Hindlimb muscle (tissue), 1 donor: ENCODE measurements around the gene KCNQ2. TPM values are rescaled to one million over a fixed set of nuclear protein-coding genes. Genes with fewer than 3 reads are reported as not detected.

Experiments used
- DNase-seq: peaks from one replicate; pipeline ENCODE4 v3.0.0-alpha.2; 2013
- polyA plus RNA-seq: library from polyadenylated mRNA; unstranded; fragments of 120-200 nt; gene quantifications from one replicate; pipeline ENCODE4 v1.2.1, GENCODE V29; 2013; ENCODE audit not compliant: insufficient read length

KCNQ2 gene
- polyA plus RNA-seq, 1 donor: 1.8 TPM

DNA sequence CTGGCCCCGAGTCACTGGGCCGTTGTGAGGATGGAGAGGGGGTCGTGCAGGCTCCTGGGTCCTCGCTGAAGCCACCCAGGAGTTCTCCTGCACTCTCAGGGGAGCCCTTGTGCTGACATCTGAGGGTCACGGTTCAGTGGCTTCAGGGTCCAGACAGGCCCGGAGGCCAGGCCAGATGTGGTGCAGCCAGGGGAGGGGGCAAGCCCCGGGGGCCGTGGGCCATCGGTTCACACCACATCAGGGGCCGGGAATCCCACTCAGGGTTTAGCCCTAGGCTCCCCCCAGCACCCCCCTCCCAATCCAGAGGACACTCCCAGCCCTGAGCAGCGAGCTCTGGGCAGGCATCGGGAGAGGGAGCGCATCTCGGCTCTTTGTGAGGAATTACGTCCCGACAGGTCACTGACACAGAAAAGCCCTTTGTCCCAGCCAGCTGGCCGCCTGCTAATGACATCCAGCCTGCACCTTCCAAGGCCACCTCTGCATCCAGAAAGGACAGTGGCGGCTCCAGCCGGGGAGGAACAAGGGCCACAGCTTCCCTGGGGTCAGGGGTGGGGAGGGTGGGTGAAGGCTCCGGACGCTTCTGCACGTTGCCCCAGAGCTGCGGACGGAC lies 104.9 kb downstream of the KCNQ2 start:
- DNase-seq: no peak

DNA sequence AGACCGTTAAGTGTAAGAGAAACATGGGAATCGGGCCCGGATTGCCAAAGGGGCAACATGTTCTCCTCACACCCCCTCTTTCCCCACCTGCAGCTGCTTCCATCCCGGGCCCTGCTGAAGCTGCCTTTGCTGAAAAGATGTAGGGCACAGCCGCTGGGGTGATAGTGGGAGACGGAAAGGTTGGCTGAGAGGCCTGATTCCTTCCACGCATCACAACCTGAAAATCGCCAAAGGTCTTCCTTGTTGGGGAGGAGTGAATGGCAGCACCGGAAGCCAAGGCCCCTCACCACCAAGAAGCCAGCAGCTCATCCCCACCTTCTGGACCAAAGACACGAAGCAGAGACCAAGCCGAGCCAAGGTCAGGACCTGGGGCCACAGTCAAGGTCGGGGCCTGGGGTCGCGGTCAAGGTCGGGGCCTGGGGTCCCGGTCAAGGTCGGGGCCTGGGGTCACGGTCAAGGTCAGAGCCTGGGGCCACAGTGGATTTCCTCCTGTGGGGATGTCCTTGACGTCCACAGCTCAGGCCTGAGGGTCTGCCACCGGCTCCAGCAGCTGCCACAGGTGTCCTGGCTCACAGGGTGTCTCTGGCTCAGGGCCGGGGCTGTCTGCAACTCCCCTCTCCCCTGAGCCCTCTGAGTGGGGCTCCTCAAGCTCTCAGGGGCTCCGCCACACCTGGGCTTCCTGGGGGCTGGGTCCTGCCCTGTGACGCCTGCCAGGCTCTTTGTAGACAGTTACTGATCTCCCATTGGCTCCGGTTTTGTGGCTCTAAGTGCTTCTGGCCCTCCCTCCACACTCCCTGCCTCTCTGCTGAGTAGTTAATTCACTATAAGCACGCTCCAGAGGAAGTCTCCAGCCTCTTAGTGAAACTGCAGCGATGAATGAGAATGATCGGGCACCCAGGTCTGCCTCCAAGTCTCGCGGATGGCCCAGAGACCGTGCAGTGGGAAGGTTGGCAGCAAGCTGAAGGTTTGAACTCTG lies 105.8 kb downstream of the KCNQ2 start:
- DNase-seq: no peak

DNA sequence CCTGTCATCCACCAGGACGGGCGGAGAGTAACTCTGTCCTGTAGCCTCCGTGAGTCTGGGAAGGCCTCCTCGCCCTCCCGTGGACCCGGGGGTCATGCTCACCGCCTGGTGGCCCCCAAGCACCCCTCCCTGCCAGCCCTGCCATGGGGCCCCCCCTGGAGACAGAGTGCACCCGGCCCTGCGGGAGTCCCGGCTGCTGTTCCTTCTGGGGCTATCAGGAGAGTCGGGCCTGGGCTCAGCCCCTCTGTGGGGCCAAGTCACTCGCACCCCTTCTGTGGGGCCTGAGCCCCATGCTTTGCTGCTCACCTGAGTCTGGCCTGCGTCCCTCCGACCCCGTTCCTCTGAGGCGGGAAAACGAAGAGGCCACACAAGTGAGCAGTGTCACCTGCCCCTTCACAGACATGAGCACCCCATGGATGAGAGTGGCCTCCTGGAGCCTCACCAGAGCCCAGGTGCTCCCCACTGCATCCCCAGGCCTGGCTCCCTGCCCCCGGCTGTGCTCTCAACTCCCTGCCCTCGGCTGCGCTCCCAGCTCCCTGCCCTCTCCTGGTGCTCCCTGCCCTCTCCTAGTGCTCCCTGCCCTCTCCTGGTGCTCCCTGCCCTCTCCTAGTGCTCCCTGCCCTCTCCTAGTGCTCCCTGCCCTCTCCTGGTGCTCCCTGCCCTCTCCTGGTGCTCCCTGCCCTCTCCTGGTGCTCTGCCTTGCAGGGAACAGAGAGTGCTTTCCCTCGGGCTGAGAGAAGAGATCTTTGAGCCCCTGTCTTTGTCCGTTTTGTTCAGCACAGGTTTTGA lies 106.7 kb downstream of the KCNQ2 start:
- DNase-seq: no peak

GRCh38 chr20:63364801-63365585 lies 107.5 kb downstream of the KCNQ2 start:
- DNase-seq: no peak

DNA sequence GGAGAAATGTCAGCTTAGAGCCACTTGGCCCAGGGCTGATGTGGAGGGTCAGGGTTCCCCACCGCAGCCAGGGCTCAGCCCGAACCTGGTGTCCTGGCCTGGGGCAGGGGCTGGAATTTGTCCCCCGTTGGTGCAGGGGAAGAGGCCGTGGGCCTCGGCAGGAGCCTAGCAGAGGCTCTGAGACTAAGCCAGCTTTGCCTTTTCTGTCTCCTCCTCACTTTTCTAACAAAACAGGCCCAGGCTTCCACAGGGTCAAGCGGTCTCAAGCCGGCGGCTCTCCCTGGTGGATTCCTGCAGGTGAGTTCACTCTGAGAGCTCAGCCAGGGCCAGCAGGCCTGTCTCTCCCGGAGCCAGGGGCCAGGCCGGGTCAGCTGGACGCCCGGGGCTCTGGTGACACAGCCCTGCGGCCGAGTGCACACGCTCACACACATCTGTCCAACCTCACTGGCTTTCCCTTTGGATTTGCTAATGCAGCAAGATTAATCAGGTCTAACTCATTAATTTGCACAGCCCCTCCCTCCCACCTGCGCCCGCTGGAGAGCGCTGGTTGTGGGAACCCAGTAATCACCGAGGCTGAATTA lies 108.4 kb downstream of the KCNQ2 start:
- DNase-seq: no peak

GRCh38 chr20:63363013-63363957 lies 109.2 kb downstream of the KCNQ2 start:
- no peak for DNase-seq

DNA sequence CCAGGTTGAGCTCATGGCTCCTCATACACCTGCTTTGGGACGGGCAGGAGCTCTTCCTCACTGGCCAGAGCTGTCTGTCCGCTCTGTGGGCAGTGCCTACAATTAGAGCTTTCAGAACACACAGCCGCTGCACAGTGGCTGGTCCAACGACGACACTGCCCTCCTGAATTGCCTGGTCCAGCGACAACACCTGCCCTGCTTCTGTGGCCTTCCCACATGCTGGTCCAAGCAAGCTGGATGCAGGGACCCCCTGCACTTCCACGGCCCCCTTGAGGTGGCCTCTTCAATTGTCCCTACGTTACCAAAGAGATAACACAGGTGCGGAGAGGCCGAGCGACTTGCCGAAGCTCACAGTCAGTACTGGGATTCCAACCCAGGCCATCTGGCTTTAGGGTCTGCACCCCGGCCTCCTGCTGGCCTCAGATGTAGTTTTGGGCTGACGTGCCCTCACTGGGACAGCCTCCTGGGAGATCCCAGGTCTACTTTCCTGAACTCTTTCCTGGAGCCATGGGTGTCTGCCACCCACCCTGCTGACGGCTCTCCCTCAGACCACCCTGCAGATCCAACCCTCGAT lies 109.9 kb downstream of the KCNQ2 start:
- no peak for DNase-seq

GRCh38 chr20:63361519-63362435 lies 110.7 kb downstream of the KCNQ2 start:
- DNase-seq: no peak

DNA sequence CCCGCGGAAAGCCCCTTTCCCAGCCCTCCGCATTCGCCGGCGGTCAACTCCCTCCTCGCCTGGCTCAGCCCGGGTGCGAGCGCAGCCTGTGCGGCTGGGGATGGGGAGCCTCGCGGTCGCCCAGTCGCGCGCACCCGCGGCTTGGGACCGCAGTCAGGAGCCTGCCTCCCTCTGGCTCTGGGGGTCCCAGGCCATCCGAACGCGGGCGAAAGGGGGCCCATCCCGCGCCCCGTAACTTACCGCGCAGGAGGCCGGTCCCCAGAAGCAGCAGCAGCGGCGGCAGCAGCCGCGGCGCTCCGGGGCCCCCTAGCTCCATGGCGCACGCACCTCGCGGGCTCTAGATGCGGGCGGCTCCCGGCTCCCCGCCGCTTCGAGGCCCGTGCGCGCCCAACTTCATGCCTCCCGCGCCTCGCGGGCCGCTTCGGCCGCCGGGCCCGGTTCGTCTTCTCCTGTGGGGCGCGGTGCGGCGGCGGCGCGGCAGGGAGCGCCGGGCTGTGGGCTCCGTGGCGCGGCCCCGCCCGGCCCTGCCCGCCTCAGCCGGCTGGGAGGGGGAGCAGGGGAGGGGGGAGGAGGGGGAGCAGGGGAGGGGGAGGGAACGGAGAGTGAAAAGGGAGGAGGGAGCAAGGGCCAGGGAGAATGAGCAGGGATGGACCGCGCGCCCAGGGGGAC lies 111.5 kb downstream of the KCNQ2 start, which contains the start of gene CHRNA4:
TSS of gene CHRNA4 (minus strand) at position 500 of the 669 bp plus-strand sequence. CDS start at position 316, 184 bp downstream.
- DNase-seq: no peak

- no peak for DNase-seq
These were observed 112.3 kb downstream of the KCNQ2 start for GRCh38 chr20:63359937-63360849.

GRCh38 chr20:63359164-63359934 lies 113.1 kb downstream of the KCNQ2 start:
- no peak for DNase-seq

DNA sequence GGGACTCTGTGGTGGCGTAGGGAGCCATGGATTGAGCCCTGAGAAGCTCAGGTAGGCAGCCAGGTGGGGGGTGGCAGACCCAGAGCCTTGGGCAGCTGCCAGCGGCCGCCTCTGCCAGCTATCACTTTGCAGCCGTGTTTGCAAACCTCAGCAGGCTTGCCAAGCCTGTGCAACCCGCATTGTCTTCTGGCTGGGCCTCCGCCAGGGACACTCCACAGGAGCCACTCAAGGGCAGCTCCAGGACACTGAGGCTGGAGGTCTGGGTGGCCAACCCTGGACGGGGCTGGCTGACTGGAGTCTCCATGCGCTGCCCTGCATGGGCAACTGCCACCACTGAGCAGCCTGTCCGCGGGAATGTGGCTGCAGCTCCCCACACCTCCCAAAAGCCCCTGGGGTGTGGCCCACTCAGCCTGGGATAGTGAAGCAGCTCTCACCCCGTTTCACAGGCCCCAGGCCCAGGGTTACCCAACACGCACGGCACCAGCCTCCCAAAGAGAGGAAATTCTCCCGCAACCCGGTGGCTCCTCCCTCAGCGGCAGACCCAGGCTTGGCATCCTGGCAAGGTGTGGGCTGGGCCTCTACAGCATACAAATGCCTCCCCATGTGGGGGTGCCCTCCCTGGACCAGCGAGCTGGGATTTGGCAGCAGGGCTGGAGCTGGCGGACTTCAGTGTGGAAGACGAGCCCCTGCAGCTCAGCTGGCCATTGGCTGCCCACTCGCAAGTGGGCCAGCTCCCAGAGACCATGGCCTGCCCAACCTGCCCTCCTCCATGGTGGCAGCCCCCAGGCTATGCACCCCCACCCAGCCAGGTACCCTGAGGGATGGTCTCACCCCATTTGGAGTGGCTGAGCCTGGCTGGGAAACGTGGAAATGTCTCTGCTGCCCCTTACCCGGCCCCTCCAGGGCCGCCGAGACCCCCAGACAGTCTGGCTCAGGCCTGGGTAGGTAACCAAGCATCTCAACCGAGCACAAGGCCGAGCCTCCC lies 114.2 kb downstream of the KCNQ2 start:
- DNase-seq: no peak

- no peak for DNase-seq
These were observed 115.2 kb downstream of the KCNQ2 start for GRCh38 chr20:63356931-63357879.

DNA sequence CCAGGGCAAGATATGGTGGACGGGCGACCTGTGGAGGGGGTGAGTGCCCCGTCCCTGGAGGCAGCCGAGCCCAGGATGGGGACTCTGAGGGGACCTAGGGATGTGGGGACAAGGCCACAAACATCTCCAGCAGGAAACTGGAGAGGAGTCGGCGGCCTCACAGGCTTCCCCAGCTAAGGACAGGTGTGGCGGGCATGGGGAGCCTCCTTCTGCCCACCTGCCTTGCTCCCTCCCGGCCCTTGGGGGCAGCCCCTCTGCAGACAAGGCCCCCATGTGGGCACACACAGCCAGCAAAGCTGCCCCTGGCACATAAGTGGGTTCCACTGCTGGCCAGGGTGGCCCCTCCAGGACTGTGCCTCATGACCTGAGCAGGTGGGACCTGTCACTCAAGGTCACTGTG lies 115.9 kb downstream of the KCNQ2 start:
- DNase-seq: no peak
